Ishikawa (cell line): ENCODE data around the gene SF1.
A peak's percentile ranks its signal among the peaks of the same experiment; 100 is the strongest.

Experiments
- CEBPB ChIP-seq: IDR thresholded peaks from 2 replicates; pipeline ENCODE4 v1.6.1; 2012
- CREB1 ChIP-seq: IDR thresholded peaks from 2 replicates; pipeline ENCODE4 v1.6.1; 2012; ENCODE audit warnings: low read depth
- EGR1 ChIP-seq: IDR thresholded peaks from 2 replicates; pipeline ENCODE4 v1.6.1; 2012
- EP300 ChIP-seq: IDR thresholded peaks from 2 replicates; pipeline ENCODE4 v1.6.1; 2012; ENCODE audit warnings: borderline replicate concordance
- FOXM1 ChIP-seq: IDR thresholded peaks from 2 replicates; pipeline ENCODE4 v1.6.1; 2012; ENCODE audit warnings: low read depth, borderline replicate concordance
- NFIC ChIP-seq: IDR thresholded peaks from 2 replicates; pipeline ENCODE4 v1.6.1; 2012
- RAD21 ChIP-seq: IDR thresholded peaks from 2 replicates; pipeline ENCODE4 v1.6.1; 2012; ENCODE audit warnings: low read depth
- TAF1 ChIP-seq: IDR thresholded peaks from 2 replicates; pipeline ENCODE4 v1.6.1; 2012; ENCODE audit warnings: low read depth, mild to moderate bottlenecking
- TCF12 ChIP-seq: IDR thresholded peaks from 2 replicates; pipeline ENCODE4 v1.6.1; 2012; ENCODE audit warnings: low read depth
- TEAD4 ChIP-seq: IDR thresholded peaks from 2 replicates; pipeline ENCODE4 v1.6.1; 2012
- YY1 ChIP-seq: IDR thresholded peaks from 2 replicates; pipeline ENCODE4 v1.6.1; 2012; ENCODE audit warnings: low read depth
- ZBTB7A ChIP-seq: IDR thresholded peaks from 2 replicates; pipeline ENCODE4 v1.6.1; 2012; ENCODE audit warnings: low read depth
- TF ChIP-seq, protein P1 (sequence below): IDR thresholded peaks from 2 replicates; pipeline ENCODE4 v1.6.1; 2012
- TF ChIP-seq, protein P2 (sequence below): IDR thresholded peaks from 2 replicates; pipeline ENCODE4 v1.6.1; 2012; ENCODE audit warnings: low read depth, mild to moderate bottlenecking
- TF ChIP-seq, protein P3 (sequence below): IDR thresholded peaks from 2 replicates; pipeline ENCODE4 v1.6.1; 2012

Gene SF1

DNA sequence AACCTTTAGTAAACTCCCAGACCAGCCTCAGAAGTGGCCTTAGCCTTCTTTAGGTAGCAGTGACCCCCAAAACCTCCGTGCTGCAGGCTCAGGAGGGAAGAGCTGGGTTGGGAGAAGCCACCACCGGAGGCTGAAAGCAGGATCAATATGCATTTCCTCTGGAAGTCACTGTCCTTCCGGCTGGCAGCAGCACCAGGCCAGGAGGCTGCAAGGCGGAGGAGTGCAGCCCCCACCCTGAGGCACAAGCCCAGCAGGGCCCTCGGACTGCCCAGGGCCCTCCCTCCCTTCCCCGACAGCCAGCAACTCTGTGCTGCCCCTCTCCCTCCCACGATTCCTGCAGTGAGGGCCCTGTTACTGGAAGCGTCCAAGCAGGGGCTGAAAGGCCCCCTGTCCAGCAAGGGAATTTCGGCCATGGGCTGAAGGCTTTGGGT, 52.1 kb downstream of the SF1 start:
- TF ChIP-seq EGR1 (no peak), CEBPB (no peak), TAF1 (no peak), NFIC (no peak), TCF12 (no peak), RAD21 (no peak), ZBTB7A (no peak), TEAD4 (no peak)
- TF ChIP-seq, protein P1, sequence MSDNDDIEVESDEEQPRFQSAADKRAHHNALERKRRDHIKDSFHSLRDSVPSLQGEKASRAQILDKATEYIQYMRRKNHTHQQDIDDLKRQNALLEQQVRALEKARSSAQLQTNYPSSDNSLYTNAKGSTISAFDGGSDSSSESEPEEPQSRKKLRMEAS: no peak

DNA sequence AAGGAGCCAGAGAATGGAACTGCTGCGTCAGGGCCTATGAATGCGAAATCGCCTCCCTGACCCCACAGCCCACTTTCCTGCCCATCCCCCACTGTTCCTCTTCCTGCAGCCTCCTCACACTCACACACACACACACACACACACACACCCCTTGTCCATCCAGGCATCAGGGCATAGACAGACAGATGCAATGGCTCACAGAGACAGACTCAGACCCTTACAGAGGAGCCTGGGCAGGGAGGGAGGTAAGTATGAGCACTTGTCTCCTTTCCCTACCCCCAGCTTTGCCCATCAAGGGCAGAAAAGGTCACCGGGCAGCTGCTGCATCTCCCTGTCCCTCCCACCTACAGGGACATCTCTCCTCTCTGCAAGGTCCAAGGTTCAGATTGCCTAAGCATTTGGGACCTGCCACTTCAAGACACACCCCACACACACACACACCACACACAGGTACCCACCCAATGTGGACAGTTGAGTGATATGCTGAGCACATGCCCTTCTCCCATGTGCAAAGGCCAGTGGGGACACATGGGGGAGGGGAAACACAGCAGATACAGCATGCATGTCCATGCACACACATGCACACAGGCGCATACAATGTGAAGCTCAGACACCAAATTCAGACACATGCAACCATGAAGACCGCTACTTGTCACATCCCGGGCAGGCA, 53.3 kb downstream of the SF1 start:
- no peak for TF ChIP-seq ZBTB7A
- TF ChIP-seq YY1: no peak
- no peak for TF ChIP-seq TAF1
- no peak for TF ChIP-seq TEAD4

DNA sequence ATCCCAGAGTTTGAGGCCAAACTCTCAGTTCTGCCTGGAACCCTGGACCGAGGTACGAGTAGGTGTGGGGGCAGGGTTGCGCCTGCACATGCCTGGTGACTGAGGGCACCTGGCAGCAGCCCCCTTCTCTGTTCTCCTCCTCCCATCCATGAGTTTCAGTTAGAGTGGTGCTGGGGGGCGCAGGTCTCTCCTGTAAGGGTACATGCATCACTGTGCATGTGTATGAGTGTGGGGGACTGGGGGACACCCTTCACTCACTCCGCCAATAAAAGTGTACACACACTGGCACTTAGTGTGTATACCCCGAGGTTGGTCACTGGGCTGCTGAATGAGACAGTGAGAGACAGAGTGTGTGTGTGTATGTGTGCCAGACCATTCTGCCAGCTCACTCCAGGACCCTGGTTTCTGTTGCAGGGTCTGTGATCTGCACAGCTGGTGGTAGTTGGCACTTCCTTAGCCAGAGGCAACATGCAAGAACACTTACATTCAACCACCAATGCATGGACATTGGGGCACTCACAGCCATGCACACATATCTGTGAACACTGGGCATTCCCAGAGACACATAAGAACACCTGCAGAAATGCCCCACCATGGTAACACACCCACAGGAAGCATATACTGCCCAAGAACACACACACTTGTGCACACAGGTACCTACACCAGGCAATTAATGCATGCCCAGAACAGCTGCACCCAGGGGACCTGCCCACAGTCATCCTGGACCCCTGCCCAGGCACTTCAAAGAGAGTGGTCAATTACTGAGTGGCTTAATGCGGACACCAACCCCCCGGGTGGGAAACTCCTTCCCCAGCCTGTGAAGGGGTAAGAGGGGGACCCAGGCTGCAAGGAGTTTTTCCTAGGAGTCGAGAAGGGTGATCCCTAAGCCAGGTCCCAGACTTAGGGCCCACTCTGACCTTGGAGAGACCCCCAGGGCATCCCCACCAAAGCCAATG, 54.2 kb downstream of the SF1 start:
- TF ChIP-seq ZBTB7A (no peak), EGR1 (no peak), CREB1 (no peak), NFIC (no peak), TAF1 (no peak), EP300 (no peak), FOXM1 (no peak), TEAD4 (no peak), CEBPB (no peak), RAD21 (no peak), YY1 (no peak), TCF12 (no peak)
- TF ChIP-seq, protein P2, sequence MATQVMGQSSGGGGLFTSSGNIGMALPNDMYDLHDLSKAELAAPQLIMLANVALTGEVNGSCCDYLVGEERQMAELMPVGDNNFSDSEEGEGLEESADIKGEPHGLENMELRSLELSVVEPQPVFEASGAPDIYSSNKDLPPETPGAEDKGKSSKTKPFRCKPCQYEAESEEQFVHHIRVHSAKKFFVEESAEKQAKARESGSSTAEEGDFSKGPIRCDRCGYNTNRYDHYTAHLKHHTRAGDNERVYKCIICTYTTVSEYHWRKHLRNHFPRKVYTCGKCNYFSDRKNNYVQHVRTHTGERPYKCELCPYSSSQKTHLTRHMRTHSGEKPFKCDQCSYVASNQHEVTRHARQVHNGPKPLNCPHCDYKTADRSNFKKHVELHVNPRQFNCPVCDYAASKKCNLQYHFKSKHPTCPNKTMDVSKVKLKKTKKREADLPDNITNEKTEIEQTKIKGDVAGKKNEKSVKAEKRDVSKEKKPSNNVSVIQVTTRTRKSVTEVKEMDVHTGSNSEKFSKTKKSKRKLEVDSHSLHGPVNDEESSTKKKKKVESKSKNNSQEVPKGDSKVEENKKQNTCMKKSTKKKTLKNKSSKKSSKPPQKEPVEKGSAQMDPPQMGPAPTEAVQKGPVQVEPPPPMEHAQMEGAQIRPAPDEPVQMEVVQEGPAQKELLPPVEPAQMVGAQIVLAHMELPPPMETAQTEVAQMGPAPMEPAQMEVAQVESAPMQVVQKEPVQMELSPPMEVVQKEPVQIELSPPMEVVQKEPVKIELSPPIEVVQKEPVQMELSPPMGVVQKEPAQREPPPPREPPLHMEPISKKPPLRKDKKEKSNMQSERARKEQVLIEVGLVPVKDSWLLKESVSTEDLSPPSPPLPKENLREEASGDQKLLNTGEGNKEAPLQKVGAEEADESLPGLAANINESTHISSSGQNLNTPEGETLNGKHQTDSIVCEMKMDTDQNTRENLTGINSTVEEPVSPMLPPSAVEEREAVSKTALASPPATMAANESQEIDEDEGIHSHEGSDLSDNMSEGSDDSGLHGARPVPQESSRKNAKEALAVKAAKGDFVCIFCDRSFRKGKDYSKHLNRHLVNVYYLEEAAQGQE: no peak
- TF ChIP-seq, protein P3, sequence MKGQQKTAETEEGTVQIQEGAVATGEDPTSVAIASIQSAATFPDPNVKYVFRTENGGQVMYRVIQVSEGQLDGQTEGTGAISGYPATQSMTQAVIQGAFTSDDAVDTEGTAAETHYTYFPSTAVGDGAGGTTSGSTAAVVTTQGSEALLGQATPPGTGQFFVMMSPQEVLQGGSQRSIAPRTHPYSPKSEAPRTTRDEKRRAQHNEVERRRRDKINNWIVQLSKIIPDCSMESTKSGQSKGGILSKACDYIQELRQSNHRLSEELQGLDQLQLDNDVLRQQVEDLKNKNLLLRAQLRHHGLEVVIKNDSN: no peak
- TF ChIP-seq, protein P1: no peak

DNA sequence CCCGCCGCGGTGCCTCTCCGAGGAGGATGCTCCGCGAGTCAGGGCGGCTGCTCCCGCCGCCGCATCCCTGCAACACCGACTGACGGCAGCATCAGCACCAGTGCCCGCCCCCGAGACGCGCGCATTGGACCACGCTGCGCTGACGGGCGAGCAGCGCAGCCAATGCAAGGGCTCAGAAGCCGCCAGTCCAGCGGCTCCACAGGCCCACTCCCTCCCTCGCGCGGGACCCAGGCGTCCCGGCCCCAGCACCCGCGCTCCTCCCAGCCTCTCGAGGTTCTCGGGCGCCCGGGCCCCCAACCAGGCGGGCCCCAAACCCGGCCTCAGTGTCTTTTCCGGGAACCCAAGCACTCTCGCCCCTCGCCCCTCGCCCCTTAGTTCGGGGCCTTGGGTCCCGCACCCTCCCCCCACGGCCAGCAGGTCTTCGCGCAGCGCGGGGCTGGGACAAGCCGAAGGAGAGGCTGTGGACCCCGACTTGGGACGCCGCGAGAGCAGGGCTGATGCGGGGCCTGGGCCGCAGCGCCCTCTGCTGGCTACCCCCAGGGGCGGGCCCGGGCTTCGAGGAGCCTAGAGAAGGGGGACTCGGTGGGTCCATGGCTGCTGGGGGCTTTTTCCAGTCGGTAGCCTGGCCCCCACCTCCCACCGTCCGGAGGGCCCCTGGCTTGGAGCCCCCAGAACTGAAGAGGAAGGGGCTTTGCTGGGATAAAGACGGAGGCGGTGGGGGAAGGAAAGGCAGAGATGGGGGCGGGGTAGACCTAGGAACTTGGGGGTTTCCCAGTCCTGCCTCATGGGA, 55.0 kb downstream of the SF1 start, which contains the start of gene NRXN2:
NRXN2 (minus strand) TSS at position 81 of the 790 bp plus-strand sequence. CDS start 9,498 bp downstream, outside the sequence.
- TF ChIP-seq RAD21 (peak; percentile 64; the same call in 1 of the 2 replicates), FOXM1 (no peak), YY1 (no peak), EP300 (no peak), ZBTB7A (peak; percentile 59; the same call in 1 of the 2 replicates)
- TF ChIP-seq, protein P2: no peak

DNA sequence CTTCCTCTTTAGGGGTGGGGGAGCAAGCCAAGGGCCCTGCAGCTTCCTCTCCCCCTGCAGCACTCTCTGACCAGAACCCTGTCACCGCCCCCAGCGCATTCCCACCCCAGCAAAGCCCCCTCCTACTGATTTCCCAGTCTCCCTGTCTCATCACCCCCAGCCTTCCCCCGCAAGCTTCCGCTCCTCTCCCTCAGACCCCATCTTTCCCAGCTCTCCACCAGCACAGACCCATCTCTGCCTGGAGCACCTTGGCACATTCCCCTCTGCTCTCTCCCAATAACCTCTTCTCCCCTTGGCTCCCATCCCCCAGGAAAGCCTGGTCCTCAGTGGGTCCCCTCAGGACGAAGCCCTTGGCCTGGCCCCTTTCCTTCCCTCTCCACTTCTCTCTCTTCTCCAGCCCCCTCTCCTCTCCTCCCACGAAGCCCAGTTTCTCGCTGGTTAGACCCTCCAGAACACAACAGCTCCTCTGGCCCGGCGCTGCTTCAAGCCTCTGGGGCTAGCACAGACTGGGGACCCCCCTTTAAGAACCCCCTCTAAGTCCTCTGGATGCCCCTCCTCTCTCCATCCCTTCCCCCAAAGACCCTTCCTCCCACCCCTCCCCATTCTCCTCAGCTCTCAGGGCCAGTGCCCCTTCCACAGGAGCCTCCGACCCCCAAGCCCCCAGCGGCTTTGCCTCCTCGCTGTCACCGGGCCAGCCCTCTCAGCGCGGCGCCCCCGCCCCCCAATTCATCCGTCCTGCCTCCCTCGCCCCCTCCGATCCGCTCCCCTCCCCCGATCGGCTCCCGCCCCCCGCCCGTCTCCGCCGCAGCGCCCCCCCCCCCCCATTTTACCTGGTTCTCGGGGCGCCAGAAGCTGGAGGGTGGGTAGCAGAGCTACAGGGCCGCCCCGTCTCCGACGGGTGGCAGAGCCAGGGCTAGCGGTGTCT, 55.9 kb downstream of the SF1 start:
- TF ChIP-seq TEAD4: no peak
- no peak for TF ChIP-seq ZBTB7A
- no peak for TF ChIP-seq CEBPB
- TF ChIP-seq, protein P2: no peak
